Measurements from ENCODE around the gene CASP8. TPM values are rescaled to one million over a fixed set of nuclear protein-coding genes. Genes with fewer than 3 reads are reported as not detected.

Gene CASP8
- total RNA-seq, 1 experiment from 2014 or later: 33.4 TPM

DNA sequence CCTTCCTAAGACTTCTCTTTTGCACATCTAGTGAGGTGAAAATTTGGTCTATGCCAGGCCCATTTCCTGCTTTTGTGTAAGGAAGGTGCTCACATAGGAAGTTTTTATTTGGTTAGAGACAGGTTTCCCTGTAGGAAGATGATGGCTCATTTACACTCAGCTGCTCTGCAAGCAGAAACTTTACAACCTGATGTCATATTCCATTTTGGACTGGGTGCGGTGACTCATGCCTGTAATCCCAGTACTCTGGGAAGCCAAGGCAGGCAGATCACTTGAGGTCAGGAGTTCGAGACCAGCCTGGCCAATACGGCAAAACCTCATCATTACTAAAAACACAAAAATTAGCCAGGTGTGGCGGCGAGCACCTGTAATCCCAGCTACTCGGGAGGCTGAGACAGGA lies 41.6 kb upstream of the CASP8 start:
- ChIA-PET POLR2A (interaction anchor here (0.9 kb wide), 1 partner anchor 14 kb away, joined by 4 read pairs; no protein-coding TSS in a partner anchor), CTCF (no interaction called here)
- H3K4me3 Mint-ChIP-seq (ENCODE audit: unreplicated experiment): no peak overlapping the region
- peaks cover 7% of the 10 kb centered on the region; the same call in 1 of the 2 replicates for H3K4me1 ChIP-seq
- no peaks in the 10 kb centered on the region for H3K9me3 Mint-ChIP-seq (ENCODE audit: unreplicated experiment)
- no peaks in the 10 kb centered on the region for H3K36me3 Mint-ChIP-seq (ENCODE audit: insufficient read depth, unreplicated experiment)
- no peaks in the 10 kb centered on the region for H3K4me1 Mint-ChIP-seq (ENCODE audit: low read depth, unreplicated experiment)
- TF ChIP-seq, protein P1, sequence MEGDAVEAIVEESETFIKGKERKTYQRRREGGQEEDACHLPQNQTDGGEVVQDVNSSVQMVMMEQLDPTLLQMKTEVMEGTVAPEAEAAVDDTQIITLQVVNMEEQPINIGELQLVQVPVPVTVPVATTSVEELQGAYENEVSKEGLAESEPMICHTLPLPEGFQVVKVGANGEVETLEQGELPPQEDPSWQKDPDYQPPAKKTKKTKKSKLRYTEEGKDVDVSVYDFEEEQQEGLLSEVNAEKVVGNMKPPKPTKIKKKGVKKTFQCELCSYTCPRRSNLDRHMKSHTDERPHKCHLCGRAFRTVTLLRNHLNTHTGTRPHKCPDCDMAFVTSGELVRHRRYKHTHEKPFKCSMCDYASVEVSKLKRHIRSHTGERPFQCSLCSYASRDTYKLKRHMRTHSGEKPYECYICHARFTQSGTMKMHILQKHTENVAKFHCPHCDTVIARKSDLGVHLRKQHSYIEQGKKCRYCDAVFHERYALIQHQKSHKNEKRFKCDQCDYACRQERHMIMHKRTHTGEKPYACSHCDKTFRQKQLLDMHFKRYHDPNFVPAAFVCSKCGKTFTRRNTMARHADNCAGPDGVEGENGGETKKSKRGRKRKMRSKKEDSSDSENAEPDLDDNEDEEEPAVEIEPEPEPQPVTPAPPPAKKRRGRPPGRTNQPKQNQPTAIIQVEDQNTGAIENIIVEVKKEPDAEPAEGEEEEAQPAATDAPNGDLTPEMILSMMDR (IDR thresholded peaks at IDR 0.05; ENCODE audit: insufficient read depth in 1 of 2, low read depth in 1 of 2, low read length in 1 of 2, severe bottlenecking in 1 of 2, unreplicated experiment in 1 of 2): no peak
- H3K9me3 ChIP-seq: no peaks in the 10 kb centered on the region
- H3K27me3 ChIP-seq (replicated peaks; ENCODE audit: control insufficient read depth, insufficient read depth, low read length): no peaks in the 10 kb centered on the region
- H3K4me3 ChIP-seq (ENCODE audit: low read depth, low read length): no peak overlapping the region
- no peaks in the 10 kb centered on the region for H3K27me3 Mint-ChIP-seq (ENCODE audit: insufficient read depth, unreplicated experiment)
- intact Hi-C loops (cut with micrococcal nuclease; ENCODE audit: unreplicated experiment): no loop called here
- no peak overlapping the region for H3K27ac Mint-ChIP-seq (ENCODE audit: unreplicated experiment)
- H3K36me3 ChIP-seq (ENCODE audit: control insufficient read depth, insufficient read depth, low read length): no peaks in the 10 kb centered on the region
- no peak for DNase-seq
- BruUV-seq (replicated peaks): no TSS peak

DNA sequence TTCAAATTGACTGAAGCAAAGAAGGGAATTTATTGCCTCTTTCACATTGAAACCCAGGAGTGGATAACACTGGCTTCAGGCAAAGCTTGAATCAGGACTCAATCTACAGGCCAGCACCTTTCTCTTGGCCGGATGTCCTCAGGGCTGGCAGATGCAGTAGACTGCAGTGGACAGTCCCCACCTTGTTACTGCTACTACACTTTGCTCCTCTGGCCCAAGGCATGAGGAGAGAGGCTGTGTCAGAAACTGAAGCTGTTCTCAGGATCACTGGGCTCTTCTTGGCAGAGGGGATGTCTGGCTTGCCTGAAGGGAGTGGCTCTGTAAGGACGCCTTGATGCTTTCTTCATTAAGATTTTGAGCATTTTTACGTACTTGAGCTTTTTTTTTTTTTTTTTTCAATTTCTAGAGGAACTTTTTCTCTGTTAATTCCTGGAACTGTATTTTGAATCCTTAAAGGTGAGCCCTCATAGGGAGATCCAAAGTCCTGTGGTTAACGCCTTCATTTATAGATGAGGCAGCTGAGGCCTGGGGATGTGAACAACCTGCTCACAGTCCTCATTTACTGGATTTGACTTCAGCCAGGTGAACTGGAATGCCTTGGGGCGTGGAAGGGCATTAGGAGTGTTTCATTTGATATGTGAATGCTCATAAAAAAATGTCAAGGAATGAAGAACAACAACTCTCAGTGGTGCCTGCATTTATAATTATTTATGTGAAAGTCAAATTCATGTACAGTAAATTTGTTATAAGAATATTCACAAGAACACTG lies 40.8 kb upstream of the CASP8 start:
- Mint-ChIP-seq H3K4me1 (ENCODE audit: low read depth, unreplicated experiment) (no peaks in the 10 kb centered on the region), H3K4me3 (ENCODE audit: unreplicated experiment) (no peak overlapping the region), H3K9me3 (ENCODE audit: unreplicated experiment) (no peaks in the 10 kb centered on the region), H3K36me3 (ENCODE audit: insufficient read depth, unreplicated experiment) (no peaks in the 10 kb centered on the region), H3K27ac (ENCODE audit: unreplicated experiment) (no peak overlapping the region), H3K27me3 (ENCODE audit: insufficient read depth, unreplicated experiment) (no peaks in the 10 kb centered on the region)
- intact Hi-C loops (cut with micrococcal nuclease; ENCODE audit: unreplicated experiment): no loop called here
- no peak for DNase-seq
- no peaks in the 10 kb centered on the region for H3K9me3 ChIP-seq
- no peaks in the 10 kb centered on the region for H3K27me3 ChIP-seq (replicated peaks; ENCODE audit: control insufficient read depth, insufficient read depth, low read length)
- ChIA-PET CTCF (interaction anchor here (1.0 to 1.9 kb wide), 2 partner anchors 13 to 37 kb away, joined by 3 to 12 read pairs; partner anchors contain the start of gene CASP10), POLR2A (interaction anchor here (0.6 to 0.9 kb wide), 4 partner anchors 13 to 355 kb away, joined by 4 to 7 read pairs (median 6); partner anchors contain the start of gene CLK1)
- peaks cover 7% of the 10 kb centered on the region; the same call in 1 of the 2 replicates for H3K4me1 ChIP-seq
- BruUV-seq (replicated peaks): no TSS peak
- TF ChIP-seq, protein P1 (IDR thresholded peaks at IDR 0.05; ENCODE audit: insufficient read depth in 1 of 2, low read depth in 1 of 2, low read length in 1 of 2, severe bottlenecking in 1 of 2, unreplicated experiment in 1 of 2): no peak
- no peaks in the 10 kb centered on the region for H3K36me3 ChIP-seq (ENCODE audit: control insufficient read depth, insufficient read depth, low read length)
- H3K4me3 ChIP-seq (ENCODE audit: low read depth, low read length): no peak overlapping the region

DNA sequence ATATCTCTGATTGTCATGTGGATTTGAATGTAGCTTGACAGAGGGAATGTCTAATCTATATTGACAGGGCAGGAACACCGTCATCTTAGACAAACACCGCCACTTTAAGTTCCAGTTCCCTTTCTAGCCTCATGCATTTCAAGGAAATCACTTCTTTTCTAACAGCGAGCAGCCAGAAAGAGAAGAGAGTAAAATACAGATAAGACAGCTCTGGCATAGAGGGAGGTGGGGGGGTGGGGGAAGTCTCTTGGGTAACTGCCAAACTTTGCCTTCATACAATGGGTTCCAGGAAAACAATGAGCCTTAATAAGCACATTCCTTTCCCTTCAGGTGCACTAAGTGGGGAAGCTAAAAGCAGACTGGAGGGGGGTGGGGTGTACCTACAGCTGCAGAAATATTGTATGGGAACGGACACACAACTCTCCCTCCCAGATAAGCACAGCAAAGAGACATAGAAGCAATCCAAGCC lies 40.2 kb upstream of the CASP8 start:
- intact Hi-C loops (cut with micrococcal nuclease; ENCODE audit: unreplicated experiment): no loop called here
- TF ChIP-seq, protein P1 (IDR thresholded peaks at IDR 0.05; ENCODE audit: insufficient read depth in 1 of 2, low read depth in 1 of 2, low read length in 1 of 2, severe bottlenecking in 1 of 2, unreplicated experiment in 1 of 2): no peak
- H3K4me3 ChIP-seq (ENCODE audit: low read depth, low read length): no peak overlapping the region
- Mint-ChIP-seq H3K27me3 (ENCODE audit: insufficient read depth, unreplicated experiment) (peaks cover 3% of the 10 kb centered on the region), H3K4me1 (ENCODE audit: low read depth, unreplicated experiment) (no peaks in the 10 kb centered on the region), H3K27ac (ENCODE audit: unreplicated experiment) (no peak overlapping the region), H3K36me3 (ENCODE audit: insufficient read depth, unreplicated experiment) (no peaks in the 10 kb centered on the region), H3K4me3 (ENCODE audit: unreplicated experiment) (no peak overlapping the region), H3K9me3 (ENCODE audit: unreplicated experiment) (no peaks in the 10 kb centered on the region)
- H3K9me3 ChIP-seq: no peaks in the 10 kb centered on the region
- POLR2A ChIA-PET: interaction anchor here (0.6 kb wide), 1 partner anchor 356 kb away, joined by 7 read pairs; the partner anchor contains the start of gene CLK1
- no TSS peak for BruUV-seq (replicated peaks)
- CTCF ChIA-PET: interaction anchor here (1.0 to 1.9 kb wide), 2 partner anchors 12 to 37 kb away, joined by 3 to 12 read pairs; partner anchors contain the start of gene CASP10
- no peaks in the 10 kb centered on the region for H3K36me3 ChIP-seq (ENCODE audit: control insufficient read depth, insufficient read depth, low read length)
- H3K4me1 ChIP-seq: peaks cover 7% of the 10 kb centered on the region; the same call in 1 of the 2 replicates
- no peak for DNase-seq
- H3K27me3 ChIP-seq (replicated peaks; ENCODE audit: control insufficient read depth, insufficient read depth, low read length): no peaks in the 10 kb centered on the region

Data from Caco-2 (cell line).